NCI-H1105 (cell line): ENCODE data around the gene CDC42EP3.
A peak's percentile ranks its signal among the peaks of the same experiment; 100 is the strongest.

Source experiments
- DNase-seq: peaks from one replicate; lab custom pipeline; 2025; lab: John Stamatoyannopoulos, UW

Gene CDC42EP3

DNA sequence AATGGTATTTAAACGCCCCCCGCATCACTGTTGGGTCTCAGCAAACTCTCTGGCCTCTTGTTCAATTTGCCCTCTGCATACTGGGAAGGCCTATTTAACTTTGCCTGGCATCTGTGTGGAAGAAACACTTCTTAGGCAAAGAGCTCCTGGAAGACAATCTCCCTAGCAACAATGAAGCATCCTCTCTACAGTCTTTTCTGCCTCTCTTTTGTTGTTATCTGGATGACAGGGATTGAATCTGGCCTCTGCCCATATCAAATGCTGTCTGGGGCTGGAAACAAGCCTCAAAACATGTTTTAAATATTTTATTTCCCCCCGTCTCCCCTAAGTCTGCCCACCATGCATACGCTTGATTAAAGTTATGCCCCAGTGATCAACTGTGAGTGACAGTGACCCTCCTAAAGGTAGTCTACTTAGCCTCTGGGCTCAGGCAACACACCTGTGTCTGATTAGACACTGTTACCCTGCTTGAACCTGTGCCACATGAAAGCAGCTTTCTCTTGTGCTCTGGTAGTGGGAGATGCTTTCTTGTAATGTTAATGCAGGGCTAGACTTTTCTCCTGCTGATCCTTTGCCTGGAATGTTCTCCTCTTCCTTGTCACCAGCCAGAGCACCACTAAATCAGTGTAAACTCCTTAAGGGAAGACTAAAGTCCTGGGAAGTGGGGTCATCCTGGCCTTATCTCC is 34.9 kb downstream of the CDC42EP3 start:
- DNase-seq: no peak

DNA sequence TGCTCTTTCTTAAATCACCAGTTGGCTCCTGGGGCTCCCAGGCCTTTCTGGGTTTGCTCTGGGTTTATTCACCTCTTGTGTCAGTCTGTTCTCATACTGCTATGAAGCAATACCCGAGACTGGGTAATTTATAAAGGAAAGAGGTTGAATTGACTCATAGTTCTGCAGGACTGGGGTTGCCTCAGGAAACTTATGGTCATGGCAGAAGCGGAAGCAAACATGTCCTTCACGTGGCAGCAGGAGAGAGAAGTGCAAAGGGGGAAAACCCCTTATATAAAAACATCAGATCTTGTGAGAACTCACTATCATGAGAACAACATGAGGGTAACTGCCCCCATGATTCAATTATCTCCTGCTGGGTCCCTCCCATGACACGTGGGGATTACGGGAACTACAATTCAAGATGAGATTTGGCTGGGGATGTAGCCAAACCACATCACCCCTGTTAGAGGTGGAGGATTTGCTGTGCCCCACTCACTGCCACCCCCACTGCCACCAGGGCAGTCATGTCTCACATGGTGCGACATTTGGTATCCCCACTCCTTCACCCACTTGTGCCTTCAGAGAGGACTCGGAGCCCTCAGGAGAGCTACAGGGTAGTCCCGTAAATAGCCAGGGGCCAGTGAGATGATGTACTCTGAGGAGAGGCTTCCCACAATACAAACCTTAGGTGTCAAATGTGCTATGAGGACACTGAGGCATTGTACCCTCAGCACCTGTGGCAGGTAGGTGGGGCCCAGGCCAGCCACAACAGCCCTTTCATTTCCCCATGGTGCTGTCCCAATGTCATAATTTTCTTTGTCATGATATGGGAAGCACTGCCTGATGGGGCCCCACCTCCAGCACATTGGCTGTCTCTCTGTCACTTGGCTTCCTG is 35.7 kb downstream of the CDC42EP3 start:
- no peak for DNase-seq

DNA sequence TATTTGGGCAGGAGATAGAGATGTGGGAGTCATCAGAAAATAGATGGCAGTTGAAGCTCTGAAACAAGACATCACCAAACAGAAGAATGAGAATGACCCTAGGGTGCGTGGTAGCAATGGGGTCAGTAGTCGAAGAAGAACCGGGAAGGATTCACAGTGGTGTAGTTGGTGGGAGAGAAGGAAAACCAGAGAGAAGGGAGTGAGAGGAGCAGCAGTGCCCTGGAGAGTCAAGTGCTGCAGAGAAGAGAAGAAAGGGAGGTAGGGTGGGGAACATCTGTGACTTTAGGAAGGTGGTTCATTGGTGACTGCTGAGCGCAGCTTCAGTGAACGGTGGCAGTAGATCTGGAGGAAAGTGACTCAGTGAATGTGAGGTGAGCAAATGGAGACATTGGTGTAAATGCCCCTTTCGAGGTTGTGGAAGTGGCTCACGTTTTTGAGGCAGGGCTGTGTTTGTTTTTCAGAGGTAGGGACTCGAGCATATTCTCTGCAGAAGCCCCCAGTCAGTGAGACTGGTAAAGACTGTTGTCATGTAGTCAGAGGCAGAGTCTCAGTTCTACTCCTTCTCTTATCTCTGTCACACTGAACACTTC is 36.4 kb downstream of the CDC42EP3 start:
- DNase-seq: no peak

DNA sequence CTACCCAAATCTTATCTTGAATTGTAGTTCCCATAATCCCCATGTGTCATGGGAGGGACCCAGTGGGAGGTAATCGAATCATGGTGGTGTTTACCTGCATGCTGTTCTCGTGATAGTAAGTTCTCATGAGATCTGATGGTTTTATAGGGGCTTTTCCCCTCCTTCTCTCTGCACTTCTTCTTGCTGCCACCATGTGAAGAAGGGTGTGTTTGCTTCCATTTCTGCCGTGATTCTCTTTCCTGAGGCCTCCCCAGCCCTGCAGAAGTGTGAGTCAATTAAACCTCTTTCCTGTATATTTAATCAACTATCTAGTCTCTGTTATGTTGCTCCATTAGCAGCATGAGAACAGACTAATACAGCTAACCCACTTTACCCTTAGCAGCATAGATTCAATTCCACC is 37.6 kb downstream of the CDC42EP3 start:
- no peak for DNase-seq

DNA sequence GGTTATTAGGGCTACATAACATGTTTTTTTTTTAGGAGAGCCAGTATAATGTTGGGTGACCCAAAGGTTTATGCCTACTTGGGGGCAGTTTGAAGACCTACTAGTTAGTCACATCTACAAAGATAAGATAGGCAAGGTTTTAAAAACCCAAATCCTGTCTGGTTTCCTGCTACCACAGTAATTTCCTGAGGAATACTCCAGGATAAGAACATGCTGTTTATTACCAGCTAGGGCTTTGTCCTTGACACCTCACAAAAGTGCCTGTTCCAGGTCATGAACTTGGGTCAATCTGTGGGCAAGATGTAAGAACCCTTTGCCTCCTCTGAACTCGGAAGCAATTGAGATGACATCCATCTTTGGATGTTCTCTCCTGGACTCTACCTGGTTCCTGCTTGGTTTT is 38.2 kb downstream of the CDC42EP3 start:
- no peak for DNase-seq

DNA sequence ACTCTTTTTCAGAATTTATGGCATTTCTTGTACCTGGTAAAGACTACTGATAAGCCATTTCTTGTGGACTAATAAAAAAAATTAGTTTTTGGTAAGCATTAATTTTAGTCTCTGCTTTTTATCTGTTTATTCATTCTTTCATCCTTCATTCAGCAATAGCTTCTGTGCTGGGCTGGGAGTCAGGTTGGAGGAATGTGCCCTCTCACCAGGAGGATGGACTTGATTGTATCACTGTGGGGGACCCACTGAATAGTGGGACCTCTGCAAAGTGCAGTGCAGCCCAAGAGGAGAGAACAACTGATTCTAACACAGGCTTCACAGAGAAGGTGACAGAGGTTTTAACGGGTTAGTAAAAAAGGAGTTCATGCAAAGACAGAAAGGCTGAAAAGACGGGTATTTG is 39.1 kb downstream of the CDC42EP3 start:
- no peak for DNase-seq

DNA sequence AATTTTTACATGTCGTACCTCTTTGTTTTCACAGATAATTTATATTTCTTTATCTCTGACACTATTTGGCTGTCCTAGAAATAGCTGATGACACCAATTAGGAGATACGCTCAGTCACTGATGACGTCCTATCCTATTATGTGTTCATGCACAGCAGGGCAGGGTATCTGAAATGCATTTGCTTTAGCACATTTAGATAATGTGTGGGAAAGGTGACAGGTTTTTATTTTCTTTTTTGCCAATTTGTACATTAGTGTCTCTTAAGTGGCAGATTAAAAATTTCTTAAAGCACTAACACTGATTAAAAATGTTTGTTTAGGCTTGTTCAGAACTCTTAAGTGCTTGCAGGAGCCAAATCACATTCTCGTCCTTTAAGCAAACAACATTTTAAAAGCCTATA is 39.7 kb downstream of the CDC42EP3 start:
- peak; percentile 73 for DNase-seq

DNA sequence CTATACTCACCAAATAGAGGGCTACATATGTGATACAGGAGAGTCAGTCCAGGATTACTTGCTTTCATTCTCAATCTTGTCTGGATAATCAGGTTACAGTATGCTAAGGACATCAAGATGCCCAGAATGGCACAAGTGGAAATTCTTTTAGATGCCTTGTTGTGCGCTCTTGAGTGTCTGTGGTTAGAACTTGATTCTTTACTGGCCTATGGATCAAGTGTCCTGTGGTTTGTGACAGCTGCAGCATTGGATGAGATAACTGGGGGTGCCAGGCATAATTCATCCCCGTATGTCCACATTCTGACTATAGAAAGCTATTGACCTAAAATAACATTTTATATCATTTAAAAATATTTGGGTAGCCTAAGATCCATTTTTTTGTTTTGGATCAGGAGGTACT is 40.1 kb downstream of the CDC42EP3 start:
- no peak for DNase-seq

DNA sequence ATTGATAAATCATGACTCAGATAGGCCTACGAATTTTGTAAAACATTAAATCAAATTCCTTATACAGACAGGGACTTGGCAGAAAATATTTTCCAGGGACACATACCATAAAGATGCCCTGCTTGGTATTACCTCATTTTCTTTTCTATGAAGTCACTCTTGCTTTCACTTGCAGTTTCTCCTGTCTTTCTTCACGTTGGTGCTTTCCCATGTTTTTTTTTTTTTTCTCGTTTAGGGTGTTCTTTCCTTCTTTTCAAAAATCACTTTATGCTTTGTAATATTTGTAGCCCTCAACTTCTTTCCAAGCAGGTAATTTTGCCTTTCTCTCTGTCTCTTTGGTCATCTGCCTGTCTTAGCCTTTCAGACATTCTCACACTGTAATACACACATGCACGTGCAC is 40.7 kb downstream of the CDC42EP3 start:
- DNase-seq: no peak

DNA sequence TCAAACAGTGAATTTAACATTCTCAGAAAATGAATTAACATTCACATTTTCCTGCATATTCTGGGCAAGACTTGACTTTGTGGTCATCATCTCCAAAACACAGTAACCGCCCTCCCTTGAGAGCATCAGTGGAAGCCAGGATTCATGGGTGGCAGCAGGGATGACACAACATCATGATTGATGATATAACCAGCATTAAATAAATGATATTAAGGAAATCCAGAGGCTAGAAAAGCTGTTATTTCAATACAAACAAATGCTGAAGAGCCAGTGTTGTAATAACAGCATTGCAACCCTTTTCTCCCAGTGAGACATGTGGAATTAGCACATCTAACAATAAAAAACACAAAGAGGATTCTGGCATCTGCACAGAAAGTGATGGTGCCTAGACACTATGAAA is 41.1 kb downstream of the CDC42EP3 start:
- DNase-seq: no peak

DNA sequence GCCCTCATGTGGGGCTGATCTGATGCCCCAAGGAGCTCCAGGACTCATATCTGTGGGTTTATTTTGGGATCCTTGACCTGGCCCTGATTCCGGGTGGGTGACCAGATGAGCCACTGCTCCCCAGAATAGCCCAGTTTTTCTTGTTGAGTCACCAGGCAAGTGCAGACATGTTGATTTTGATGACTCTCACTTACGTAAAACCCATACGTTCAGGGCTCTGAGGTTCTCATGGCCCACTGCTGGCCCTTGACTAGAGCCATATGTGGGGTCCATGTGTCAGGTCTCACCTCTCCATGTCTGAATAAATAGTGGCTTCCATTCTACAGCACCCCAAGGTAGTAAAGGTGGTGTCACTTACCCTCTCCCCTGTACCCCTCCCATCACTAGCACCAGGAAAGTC is 41.9 kb downstream of the CDC42EP3 start:
- no peak for DNase-seq

DNA sequence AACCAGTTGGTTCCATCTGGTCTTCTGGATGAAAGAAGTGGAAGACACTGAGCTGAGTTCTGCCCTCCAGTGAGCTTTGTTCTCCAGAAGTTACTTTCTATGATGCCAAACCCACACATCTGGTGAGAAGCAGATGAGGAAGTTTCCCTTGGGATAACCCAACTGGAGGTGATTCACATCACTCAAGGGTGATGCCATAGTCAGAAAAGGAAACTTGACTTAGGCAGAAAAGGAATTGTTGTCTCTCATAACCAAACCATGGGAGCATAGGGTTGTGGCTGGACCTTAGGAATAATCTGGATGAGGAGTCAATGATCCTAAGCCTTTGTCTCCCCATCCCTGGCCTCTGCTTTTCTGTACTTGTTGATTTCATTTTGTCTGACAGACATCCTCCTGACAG is 43.7 kb downstream of the CDC42EP3 start:
- no peak for DNase-seq

DNA sequence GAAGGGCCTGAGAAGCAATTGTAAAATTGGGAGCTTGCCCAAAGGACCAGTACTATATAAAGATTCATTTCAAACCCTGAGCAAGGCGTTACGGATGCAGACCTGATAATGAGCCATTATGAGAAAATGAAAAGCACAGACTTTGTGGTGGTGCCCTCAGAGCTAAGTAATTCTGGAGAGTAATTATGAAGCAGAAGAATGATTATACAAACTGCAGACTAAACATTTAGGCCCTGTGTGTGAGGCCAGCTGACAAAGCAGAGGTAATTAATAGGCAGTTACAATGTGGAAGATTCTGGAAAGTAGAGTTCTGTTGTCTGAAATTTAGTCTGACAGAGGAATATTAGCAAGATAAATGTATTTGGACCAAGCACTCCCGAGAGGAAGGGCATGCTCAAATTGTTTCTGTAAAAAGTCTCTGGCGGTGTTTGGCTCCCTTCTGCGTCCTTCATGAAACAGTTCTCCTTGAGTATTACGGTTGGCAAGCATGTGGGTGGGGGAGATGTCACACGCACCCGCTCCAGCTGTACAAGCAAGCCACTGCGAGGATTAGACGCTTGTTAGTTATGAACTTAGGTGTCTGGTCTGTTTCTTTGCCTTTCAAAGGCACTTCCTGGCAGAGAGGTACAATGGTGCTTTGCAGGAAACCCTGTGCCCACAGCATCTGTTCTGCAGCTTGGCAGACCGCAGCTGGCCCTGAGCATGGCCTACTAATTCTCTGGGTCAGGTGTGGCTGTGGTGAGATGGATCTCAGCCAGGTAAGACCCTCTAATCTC is 45.5 kb downstream of the CDC42EP3 start:
- DNase-seq: no peak

DNA sequence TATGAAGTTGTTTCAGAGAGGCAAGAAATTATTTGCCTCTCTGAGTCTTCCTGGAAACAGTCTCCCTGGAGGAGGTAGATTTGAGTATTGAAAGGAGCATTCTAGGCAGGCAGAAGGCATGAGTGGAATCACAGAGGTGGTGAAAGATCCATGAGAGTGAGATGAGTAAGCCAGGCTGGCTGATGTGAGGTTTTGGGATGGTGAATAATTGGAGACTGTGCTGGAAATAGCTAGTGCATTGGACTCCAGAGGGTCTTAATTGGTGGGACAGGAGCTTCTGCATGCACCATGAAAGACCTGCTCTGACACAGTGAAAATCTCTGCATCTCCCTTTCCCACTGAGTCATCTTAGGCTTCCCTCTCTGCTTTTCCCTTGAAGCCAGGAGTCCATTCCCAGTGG is 46.3 kb downstream of the CDC42EP3 start:
- no peak for DNase-seq

DNA sequence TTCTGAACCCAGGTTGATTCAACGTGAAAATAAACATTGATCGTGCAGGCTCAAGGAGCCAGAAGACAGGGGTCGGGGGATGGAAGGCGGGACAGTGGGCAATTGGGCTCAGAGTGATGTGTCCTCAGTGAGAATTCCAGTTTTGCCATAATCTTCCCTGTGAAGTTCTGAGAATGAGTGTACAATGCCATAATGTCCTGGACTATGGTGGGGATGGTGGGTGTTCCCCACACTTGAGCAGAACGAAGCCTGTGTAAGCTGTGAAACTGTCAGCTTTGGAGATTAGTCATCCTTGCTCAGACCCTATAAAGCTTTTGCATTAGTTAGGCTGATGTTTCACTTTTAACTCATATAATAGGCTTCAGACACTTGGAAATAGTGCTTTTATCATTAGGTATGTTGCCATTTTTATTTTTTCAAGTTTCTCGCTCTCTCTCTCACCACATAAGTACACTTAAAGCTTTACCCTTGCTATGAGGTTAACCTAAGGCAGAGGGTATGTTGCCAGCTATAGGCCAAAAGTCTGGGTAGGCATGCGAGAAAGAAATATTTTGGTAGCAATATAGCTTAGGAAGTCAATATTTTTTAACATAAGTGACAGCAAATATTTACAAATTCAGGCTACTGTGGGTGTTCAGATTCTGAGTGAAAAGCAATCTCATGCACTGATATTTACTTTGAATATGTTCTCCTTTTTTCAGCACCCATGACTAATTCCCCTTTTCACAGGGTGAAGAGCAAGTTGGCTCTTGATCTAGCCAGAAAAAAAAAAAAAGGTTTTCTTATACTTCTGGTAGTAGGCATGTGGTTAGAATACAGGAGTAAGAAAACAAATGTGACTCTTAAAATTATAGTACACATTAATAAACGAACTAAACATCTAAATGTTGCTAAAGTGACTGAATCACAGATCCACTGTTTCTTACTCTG is 47.2 kb downstream of the CDC42EP3 start:
- DNase-seq: no peak

DNA sequence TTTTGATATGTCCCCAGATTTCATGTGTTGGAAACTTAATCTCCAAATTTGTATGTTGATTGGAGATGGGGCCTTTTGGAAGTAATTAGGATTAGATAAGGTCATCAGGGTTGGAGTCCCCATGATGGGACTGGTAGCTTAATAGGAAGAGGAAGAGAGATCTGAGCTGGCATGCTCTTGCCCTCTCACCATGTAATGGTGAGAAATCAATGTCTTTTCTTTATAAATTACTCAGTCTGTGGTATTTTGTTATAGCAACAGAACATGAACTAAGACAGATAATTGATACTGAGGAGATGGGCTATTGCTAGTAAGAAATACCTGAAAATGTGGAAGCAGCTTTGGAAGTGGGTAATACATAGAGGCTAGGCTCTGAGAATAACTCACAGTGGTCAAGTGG is 48.0 kb downstream of the CDC42EP3 start:
- no peak for DNase-seq

DNA sequence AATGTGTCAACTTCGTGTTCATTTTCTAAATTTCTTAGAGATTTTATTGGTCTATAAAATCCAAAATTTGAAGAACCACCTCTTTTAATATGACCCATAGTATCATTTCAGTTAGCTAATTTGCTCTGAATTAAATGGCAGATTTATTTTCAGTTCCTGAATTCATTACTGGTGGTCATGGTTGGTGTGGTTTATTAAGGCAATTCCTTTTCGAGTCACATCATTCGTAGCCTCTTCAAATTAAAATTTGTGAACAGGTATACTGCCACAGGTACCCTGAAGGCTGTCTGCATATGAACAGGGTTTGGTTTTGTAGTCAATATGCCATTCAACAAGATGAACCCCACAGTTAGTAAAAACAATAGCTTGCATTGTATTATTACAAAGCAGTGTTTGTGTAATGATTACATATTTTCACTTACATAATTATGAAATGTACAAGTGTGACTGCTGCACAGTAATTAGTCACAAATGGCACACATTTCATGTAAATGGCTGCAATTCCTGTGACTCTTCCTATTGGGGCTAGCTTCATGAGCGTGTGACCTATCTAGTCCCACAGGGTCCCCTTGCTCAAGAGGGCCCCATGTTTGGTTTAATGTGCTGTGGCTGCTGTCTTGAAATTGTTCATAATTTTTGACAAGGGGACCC is 48.9 kb downstream of the CDC42EP3 start:
- no peak for DNase-seq

DNA sequence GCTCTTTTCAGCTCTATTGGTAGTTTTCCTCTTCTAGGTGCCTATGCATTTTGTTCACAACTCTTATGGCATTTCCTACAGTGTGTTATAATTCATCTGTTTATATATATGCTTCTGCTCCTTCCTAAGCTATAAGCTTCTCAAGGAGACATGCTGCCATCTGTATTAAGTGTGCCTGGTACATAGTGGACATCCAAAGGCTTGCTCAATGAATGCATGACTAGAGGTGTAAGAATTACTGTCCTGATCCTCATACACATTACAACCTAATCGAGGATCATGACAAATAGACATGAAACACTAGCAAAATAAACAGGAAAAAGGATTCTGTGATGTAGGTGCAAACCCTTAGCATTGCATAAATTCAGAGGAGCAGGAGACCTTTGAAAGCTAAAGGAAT is 50.2 kb downstream of the CDC42EP3 start:
- DNase-seq: no peak

DNA sequence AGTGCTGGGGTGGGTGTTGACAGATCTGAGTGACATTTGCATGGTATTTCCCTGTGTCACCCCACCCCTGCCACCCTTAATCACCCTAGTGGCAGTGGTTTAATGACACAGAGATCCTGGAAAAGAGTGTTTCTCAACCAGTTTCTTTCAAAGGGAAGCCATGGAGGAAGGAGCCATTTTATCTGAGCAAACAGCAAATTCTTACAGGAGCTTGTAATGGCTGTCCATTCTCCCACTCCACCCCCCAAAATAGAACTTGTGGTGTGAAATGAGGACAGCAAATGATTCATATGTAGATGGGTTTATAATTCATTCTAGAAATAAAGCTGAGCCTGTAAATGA is 51.5 kb downstream of the CDC42EP3 start:
- DNase-seq: no peak

DNA sequence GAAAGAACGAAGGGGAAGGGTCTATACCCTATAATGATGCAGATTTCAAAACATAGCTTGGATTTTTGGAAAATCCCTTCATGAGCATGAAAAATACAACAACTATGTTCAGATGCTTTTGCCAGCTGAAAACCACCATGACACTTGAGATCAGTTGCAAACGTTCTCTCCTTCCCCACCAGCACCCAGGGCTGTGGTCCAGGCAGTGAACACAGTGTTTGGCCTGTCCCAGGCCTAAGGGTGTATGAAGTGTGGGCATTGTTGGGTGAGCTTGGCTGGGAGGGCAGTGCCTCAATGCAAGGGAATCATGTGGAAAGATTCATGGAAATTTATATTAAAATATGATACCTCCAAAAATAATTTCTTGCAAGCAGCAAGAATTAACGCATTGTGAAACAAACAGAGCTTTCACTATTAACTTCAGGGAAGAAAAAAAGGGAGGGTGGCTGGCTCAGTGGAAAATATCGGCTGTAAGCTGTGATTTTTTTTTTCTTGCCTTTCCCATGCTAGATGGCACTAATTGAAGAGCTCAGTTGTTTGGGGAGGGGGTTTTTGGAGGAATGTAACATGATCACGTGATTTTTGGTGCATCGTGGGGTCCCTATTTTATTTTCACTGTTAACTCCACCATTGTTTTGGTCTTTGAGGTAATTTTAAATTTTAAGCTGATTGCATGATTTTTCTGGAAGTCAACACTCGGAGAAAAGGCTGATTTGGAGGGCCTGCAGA is 52.0 kb downstream of the CDC42EP3 start:
- DNase-seq: no peak
